HepG2 (cell line): ENCODE measurements around the gene SRSF2. TPM values are rescaled to one million over a fixed set of nuclear protein-coding genes. Genes with fewer than 3 reads are reported as not detected.
A peak's percentile ranks its signal among the peaks of the same experiment; 100 is the strongest.

ENCODE experiments used
- ATAC-seq: fragments of 200-7000 bp; cut with Tn5 transposase; 3 replicates; pipeline ENCODE4 v1.9.1; 2020; ENCODE audit warnings: mild to moderate bottlenecking, moderate library complexity
- BruUV-seq: library from RNA; stranded (reverse); fragments of 400-500 nt; replicated peaks from 2 replicates; lab custom pipeline; 2021; lab: Mats Ljungman, UMichigan
- CTCF ChIA-PET: fragments of 300-600 bp; formaldehyde crosslinking; extraction: SDS; loops from one replicate; lab custom pipeline; 2021; ENCODE audit warnings: low total read pairs, inconsistent platforms, low intra/inter-chr PET ratio; lab: Yijun Ruan, JAX
- POLR2A ChIA-PET: fragments of 350-600 bp; sonication (Branson Sonifier 250); formaldehyde crosslinking; loops from one replicate; lab custom pipeline; 2020; ENCODE audit warnings: antibody characterized with exemption, inconsistent platforms; lab: Yijun Ruan, JAX
- DNase-seq: peaks from one replicate; pipeline ENCODE4 v3.0.0-alpha.2; 2015; ENCODE audit warnings: low spot score
- FAIRE-seq: peaks from 3 replicates; lab custom pipeline; 2011; peaks lifted over from hg19 to GRCh38; lab: Jason Lieb, UNC
- H2AFZ ChIP-seq: one replicate; pipeline ENCODE4 v1.6.1; 2011; ENCODE audit warnings: low read length, inconsistent platforms
- H3K27ac ChIP-seq: fragments of 300-600 bp; 3 replicates; pipeline ENCODE4 v1.8.0; 2011; ENCODE audit warnings: mixed run types, mild to moderate bottlenecking, mixed read lengths, low read length, inconsistent platforms; ENCODE audit not compliant: insufficient read depth; ENCODE audit errors: extremely low read length
- H3K27me3 ChIP-seq, 2 experiments: fragments of 200-600 bp in 1 of 2; 2 replicates in 1 of 2; 3 replicates in 1 of 2; pipeline versions ENCODE4 v1.6.0 to v1.8.0; 2011; ENCODE audit warnings: low read length in 2 of 2, mild to moderate bottlenecking in 2 of 2, moderate library complexity in 2 of 2, inconsistent platforms in 1 of 2; ENCODE audit not compliant: insufficient read depth in 2 of 2, control insufficient read depth in 1 of 2
- H3K36me3 ChIP-seq, 2 experiments: fragments of 200-600 bp in 1 of 2; replicated peaks in 1 of 2; 2 replicates in 1 of 2; 3 replicates in 1 of 2; pipeline versions ENCODE4 v1.5.1 to v1.8.0; 2011; ENCODE audit warnings: low read length in 2 of 2, inconsistent platforms in 1 of 2; ENCODE audit not compliant: insufficient read depth in 2 of 2, control insufficient read depth in 1 of 2
- H3K4me1 ChIP-seq: 2 replicates; pipeline ENCODE4 v1.5.1; 2012; ENCODE audit warnings: low read length, inconsistent platforms; ENCODE audit not compliant: insufficient read depth
- H3K4me2 ChIP-seq: 2 replicates; pipeline ENCODE4 v1.6.0; 2011; ENCODE audit warnings: low read depth, low read length, inconsistent platforms
- H3K4me3 ChIP-seq, 3 experiments: fragments of 200-600 bp in 1 of 3; sonication (generic), shearing (Covaris generic) in 1 of 3; replicated peaks in 1 of 3; 2 replicates each; pipeline ENCODE4 v1.5.1; 2011 to 2016; ENCODE audit warnings: low read length in 3 of 3, inconsistent platforms in 2 of 3, low read depth in 2 of 3, mild to moderate bottlenecking in 2 of 3, control low read depth in 1 of 3, mixed read lengths in 1 of 3; ENCODE audit not compliant: insufficient read depth in 1 of 3
- H3K79me2 ChIP-seq: one replicate; pipeline ENCODE4 v1.6.1; 2011; ENCODE audit warnings: low read length, inconsistent platforms; ENCODE audit not compliant: insufficient read depth
- H3K9ac ChIP-seq: 2 replicates; pipeline ENCODE4 v1.6.0; 2011; ENCODE audit warnings: mild to moderate bottlenecking, low read depth, low read length, inconsistent platforms; ENCODE audit not compliant: insufficient read depth
- H3K9me3 ChIP-seq: 2 replicates; pipeline ENCODE4 v1.5.1; 2012; ENCODE audit warnings: mild to moderate bottlenecking, low read length
- H4K20me1 ChIP-seq: 2 replicates; pipeline ENCODE4 v1.6.0; 2011; ENCODE audit warnings: inconsistent platforms, mild to moderate bottlenecking, low read length, moderate library complexity; ENCODE audit not compliant: insufficient read depth
- ARID2 ChIP-seq: sonication (generic); formaldehyde crosslinking; IDR thresholded peaks from 2 replicates; pipeline ENCODE4 v1.8.1; 2022; ENCODE audit warnings: mild to moderate bottlenecking, missing genetic modification reagents, borderline replicate concordance
- FLYWCH1 ChIP-seq: sonication (generic); formaldehyde crosslinking; IDR thresholded peaks from 2 replicates; pipeline ENCODE4 v1.8.1; 2023; ENCODE audit warnings: mild to moderate bottlenecking, missing genetic modification reagents
- HNRNPH1 ChIP-seq: fragments of 200-400 bp; formaldehyde crosslinking; optimal IDR thresholded peaks from 2 replicates; pipeline ENCODE3; 2017; ENCODE audit warnings: mild to moderate bottlenecking, low read depth, low read length
- MXI1 ChIP-seq: IDR thresholded peaks from 3 replicates; pipeline ENCODE4 v1.6.1; 2012; ENCODE audit warnings: low read depth, low read length, inconsistent platforms, borderline replicate concordance
- NAIF1 ChIP-seq: sonication (generic); formaldehyde crosslinking; IDR thresholded peaks from 2 replicates; pipeline ENCODE4 v1.5.0; 2020; ENCODE audit warnings: mild to moderate bottlenecking, missing genetic modification reagents, borderline replicate concordance
- PRPF4 ChIP-seq: fragments of 200-400 bp; formaldehyde crosslinking; IDR thresholded peaks from 2 replicates; pipeline ENCODE4 v1.6.1; 2016; ENCODE audit warnings: low read length, low read depth; ENCODE audit not compliant: poor library complexity, severe bottlenecking
- SATB2 ChIP-seq: sonication (generic); formaldehyde crosslinking; IDR thresholded peaks from 2 replicates; pipeline ENCODE4 v1.5.0; 2020; ENCODE audit warnings: missing genetic modification reagents
- SMC3 ChIP-seq: IDR thresholded peaks from 2 replicates; pipeline ENCODE4 v1.6.1; 2011; ENCODE audit warnings: low read length, improper control_type of control experiment
- SRY ChIP-seq: sonication (generic); formaldehyde crosslinking; IDR thresholded peaks from 2 replicates; pipeline ENCODE4 v1.8.0; 2022; ENCODE audit warnings: mild to moderate bottlenecking, missing genetic modification reagents
- TBP ChIP-seq: sonication (generic); formaldehyde crosslinking; IDR thresholded peaks from 2 replicates; pipeline ENCODE4 v1.5.0; 2020; ENCODE audit warnings: missing genetic modification reagents
- TCF12 ChIP-seq, 2 experiments: fragments of 450-650 bp in 1 of 2; sonication (generic) in 1 of 2; formaldehyde crosslinking in 1 of 2; IDR thresholded peaks; 2 replicates each; pipeline versions ENCODE4 v1.6.1 to v1.8.0; 2017 to 2022; ENCODE audit warnings: antibody characterized with exemption in 1 of 2, mild to moderate bottlenecking in 1 of 2, missing genetic modification reagents in 1 of 2, moderate library complexity in 1 of 2
- TSC22D2 ChIP-seq: sonication (generic); formaldehyde crosslinking; IDR thresholded peaks from 2 replicates; pipeline ENCODE4 v1.5.1; 2020; ENCODE audit warnings: missing genetic modification reagents, mild to moderate bottlenecking, borderline replicate concordance
- ZMAT3 ChIP-seq: sonication (generic); formaldehyde crosslinking; conservative IDR thresholded peaks from 2 replicates; pipeline ENCODE4 v1.7.0; 2021; ENCODE audit warnings: missing genetic modification reagents
- ZNF747 ChIP-seq: sonication (generic); formaldehyde crosslinking; IDR thresholded peaks from 2 replicates; pipeline ENCODE4 v1.8.1; 2023; ENCODE audit warnings: missing genetic modification reagents, mild to moderate bottlenecking, borderline replicate concordance
- WGBS: methylation state at CpG from one replicate; pipeline ENCODE4 v1.1.6; 2017; ENCODE audit warnings: low lambda C conversion rate; 5-methylcytosine and 5-hydroxymethylcytosine counted together
- in situ Hi-C: cut with HindIII; loops from 2 replicates; pipeline ENCODE4 v1.10.0; 2017; ENCODE audit warnings: low pct_unique_long_range_greater_than_20kb; ENCODE audit not compliant: extremely low pct_ligation_motif_present
- intact Hi-C: fragments of 100-400 bp; cut with micrococcal nuclease; formaldehyde crosslinking; loops from one replicate; pipeline ENCODE4 v1.10.0; 2022; ENCODE audit not compliant: unreplicated experiment
- polyA plus RNA-seq, 8 experiments: library from polyadenylated mRNA; depleted of rRNA in 3 of 8; stranded (reverse) in 7 of 8; unstranded in 1 of 8; fragments of >200 nt; fragmentation: Illumina TruSeq in 4 of 8; extraction: Trizol in 4 of 8; gene quantifications; 2 replicates each; pipeline versions ENCODE4 v1.2.1 to v1.2.3, GENCODE V29; 2011 to 2016; ENCODE audit warnings: low read depth in 4 of 8, missing spikeins in 1 of 8, mixed read lengths in 1 of 8; ENCODE audit not compliant: insufficient read depth in 1 of 8
- total RNA-seq, 5 experiments: library from RNA; depleted of rRNA; stranded (reverse); fragments of >200 nt; fragmentation: Illumina TruSeq; extraction: Trizol; gene quantifications; 2 replicates each; pipeline ENCODE4 v1.2.3, GENCODE V29; 2016; ENCODE audit warnings: low read depth in 1 of 5
- TF ChIP-seq, protein P1 (sequence below): IDR thresholded peaks from 2 replicates; pipeline ENCODE4 v1.6.1; 2016; ENCODE audit warnings: missing genetic modification reagents, missing compliant biosample characterization
- TF ChIP-seq, protein P2 (sequence below): sonication (generic); formaldehyde crosslinking; IDR thresholded peaks from 2 replicates; pipeline ENCODE4 v1.4.0; 2020; ENCODE audit warnings: missing genetic modification reagents
- TF ChIP-seq, protein P3 (sequence below): sonication (generic); formaldehyde crosslinking; IDR thresholded peaks from 2 replicates; pipeline ENCODE4 v1.5.0; 2020; ENCODE audit warnings: mild to moderate bottlenecking, missing genetic modification reagents
- TF ChIP-seq, protein P4 (sequence below): sonication (generic); formaldehyde crosslinking; IDR thresholded peaks from 2 replicates; pipeline ENCODE4 v1.8.0; 2022; ENCODE audit warnings: missing genetic modification reagents, low read depth, mild to moderate bottlenecking, borderline replicate concordance

SRSF2 gene
- total and polyA plus RNA-seq, 2 of the 13 experiments (the other 11 are each of a cell fraction or from before 2014, with no cell fraction given) = 306 to 319 TPM

DNA sequence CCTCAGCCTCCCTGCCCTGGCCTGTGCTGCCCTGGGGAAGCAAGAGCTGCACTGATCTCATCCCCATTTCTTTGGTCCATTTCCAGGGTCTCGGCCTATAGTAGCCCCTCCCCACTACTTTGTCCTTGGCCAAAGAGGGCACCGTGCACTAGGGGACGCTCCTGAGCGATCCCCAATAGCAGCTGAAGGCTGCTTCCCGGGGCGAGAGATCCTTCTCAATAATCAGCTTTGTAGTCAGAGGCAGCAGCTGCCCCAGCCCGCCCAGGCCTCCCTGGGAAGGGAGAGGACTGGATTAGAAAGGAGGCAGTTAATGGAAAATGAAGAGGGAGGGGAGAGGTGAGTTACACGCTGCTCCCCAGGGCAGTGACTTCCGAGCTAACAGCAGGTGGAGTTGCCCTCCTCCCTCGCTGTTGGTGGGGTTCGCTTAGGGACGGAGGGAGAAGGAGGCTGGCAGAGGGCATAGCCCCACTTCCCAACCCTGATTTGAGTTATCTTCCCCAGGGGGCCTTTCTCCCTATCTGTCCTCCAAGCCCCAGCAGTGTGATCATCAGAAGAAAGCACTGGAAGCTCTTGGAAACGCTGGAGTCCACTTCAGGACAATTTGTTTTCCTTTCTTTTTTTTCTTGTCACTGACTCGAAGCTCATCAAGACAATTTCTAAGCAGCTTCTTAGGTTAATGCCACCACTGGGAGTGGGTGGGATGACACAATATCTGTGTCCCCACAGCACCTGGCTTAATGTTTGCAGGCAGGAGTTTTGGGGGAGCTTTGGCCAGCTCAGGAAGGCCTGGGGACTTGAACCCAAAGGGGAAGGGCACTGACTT lies 28.9 kb downstream of the SRSF2 start:
- no peaks in the 10 kb centered on the region for H3K27me3 ChIP-seq
- DNase-seq = peak; percentile 41
- ChIA-PET POLR2A (interaction anchor here (0.5 to 1.7 kb wide), 7 partner anchors 11 to 36 kb away, joined by 3 to 8 read pairs (median 4); partner anchors contain the start of genes JMJD6, METTL23, MFSD11 and SRSF2), CTCF (no interaction called here)
- H3K36me3 ChIP-seq = no peaks in the 10 kb centered on the region; a peak in 1 of 5 replicates
- intact Hi-C loops = loop anchor here (10.0 kb wide), 1 partner anchor 153 kb away; no protein-coding TSS in a partner anchor
- peaks cover 46% of the 10 kb centered on the region for H3K4me1 ChIP-seq
- peak overlapping the region; percentile 69; the same call in 1 of the 2 replicates for H3K9ac ChIP-seq
- ATAC-seq = peak; percentile 48
- no TSS peak for BruUV-seq
- H3K9me3 ChIP-seq = no peaks in the 10 kb centered on the region
- no peaks in the 10 kb centered on the region for H4K20me1 ChIP-seq
- in situ Hi-C loops = no loop called here
- peak; percentile 39 for FAIRE-seq
- peaks cover 34% of the 10 kb centered on the region for H3K79me2 ChIP-seq
- WGBS = 47% methylated on average over 14 of the region's 14 CpGs
- no peak overlapping the region for H3K27ac ChIP-seq
- peak overlapping the region; percentile 82 for H3K4me2 ChIP-seq
- no peak overlapping the region for H2AFZ ChIP-seq
- H3K4me3 ChIP-seq = peak overlapping the region in 1 of 3 experiments; percentile 76; a peak in 1 of 6 replicates
- TF ChIP-seq HNRNPH1 (no peak), SRY (CRISPR knock-in tag) (no peak), ARID2 (CRISPR knock-in tag) (no peak), FLYWCH1 (CRISPR knock-in tag) (no peak), SATB2 (CRISPR knock-in tag) (no peak), TCF12 (IDR thresholded peaks at IDR 0.05) (no peak), TCF12 (CRISPR knock-in tag; IDR thresholded peaks at IDR 0.05) (no peak), TSC22D2 (CRISPR knock-in tag) (no peak), ZMAT3 (no peak), ZNF747 (CRISPR knock-in tag) (0 out of 2 replicates have a peak, but pooled peaks have one; percentile 44), PRPF4 (no peak), MXI1 (no peak), SMC3 (peak; percentile 43; the same call in 1 of the 2 replicates), TBP (no peak), NAIF1 (CRISPR knock-in tag) (no peak)
- TF ChIP-seq, protein P1, sequence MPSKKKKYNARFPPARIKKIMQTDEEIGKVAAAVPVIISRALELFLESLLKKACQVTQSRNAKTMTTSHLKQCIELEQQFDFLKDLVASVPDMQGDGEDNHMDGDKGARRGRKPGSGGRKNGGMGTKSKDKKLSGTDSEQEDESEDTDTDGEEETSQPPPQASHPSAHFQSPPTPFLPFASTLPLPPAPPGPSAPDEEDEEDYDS (CRISPR knock-in tag) = peak; percentile 25; the same call in 1 of the 2 replicates
- TF ChIP-seq, protein P2, sequence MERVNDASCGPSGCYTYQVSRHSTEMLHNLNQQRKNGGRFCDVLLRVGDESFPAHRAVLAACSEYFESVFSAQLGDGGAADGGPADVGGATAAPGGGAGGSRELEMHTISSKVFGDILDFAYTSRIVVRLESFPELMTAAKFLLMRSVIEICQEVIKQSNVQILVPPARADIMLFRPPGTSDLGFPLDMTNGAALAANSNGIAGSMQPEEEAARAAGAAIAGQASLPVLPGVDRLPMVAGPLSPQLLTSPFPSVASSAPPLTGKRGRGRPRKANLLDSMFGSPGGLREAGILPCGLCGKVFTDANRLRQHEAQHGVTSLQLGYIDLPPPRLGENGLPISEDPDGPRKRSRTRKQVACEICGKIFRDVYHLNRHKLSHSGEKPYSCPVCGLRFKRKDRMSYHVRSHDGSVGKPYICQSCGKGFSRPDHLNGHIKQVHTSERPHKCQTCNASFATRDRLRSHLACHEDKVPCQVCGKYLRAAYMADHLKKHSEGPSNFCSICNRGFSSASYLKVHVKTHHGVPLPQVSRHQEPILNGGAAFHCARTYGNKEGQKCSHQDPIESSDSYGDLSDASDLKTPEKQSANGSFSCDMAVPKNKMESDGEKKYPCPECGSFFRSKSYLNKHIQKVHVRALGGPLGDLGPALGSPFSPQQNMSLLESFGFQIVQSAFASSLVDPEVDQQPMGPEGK (CRISPR knock-in tag) = no peak; the same call in 1 of the 2 replicates
- TF ChIP-seq, protein P3, sequence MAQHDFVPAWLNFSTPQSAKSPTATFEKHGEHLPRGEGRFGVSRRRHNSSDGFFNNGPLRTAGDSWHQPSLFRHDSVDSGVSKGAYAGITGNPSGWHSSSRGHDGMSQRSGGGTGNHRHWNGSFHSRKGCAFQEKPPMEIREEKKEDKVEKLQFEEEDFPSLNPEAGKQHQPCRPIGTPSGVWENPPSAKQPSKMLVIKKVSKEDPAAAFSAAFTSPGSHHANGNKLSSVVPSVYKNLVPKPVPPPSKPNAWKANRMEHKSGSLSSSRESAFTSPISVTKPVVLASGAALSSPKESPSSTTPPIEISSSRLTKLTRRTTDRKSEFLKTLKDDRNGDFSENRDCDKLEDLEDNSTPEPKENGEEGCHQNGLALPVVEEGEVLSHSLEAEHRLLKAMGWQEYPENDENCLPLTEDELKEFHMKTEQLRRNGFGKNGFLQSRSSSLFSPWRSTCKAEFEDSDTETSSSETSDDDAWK = no peak
- TF ChIP-seq, protein P4, sequence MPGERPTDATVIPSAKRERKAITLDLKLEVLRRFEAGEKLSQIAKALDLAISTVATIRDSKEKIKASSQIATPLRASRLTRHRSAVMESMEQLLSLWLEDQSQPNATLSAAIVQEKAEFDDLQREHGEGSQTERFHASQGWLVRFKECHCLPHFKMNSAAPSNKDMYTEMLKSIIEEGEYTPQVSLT (CRISPR knock-in tag) = no peak
